Smooth muscle cell (in vitro differentiated cells): ENCODE results near the gene ACSF3. TPM values are rescaled to one million over a fixed set of nuclear protein-coding genes. Genes with fewer than 3 reads are reported as not detected.

Experiments
- DNase-seq: peaks from one replicate; lab custom pipeline; 2025; ENCODE audit not compliant: unreplicated experiment; lab: John Stamatoyannopoulos, UW
- H2AFZ ChIP-seq: fragments of 200-600 bp; sonication (generic); 2 replicates; pipeline ENCODE4 v1.6.0; 2016; ENCODE audit warnings: antibody characterized with exemption, low read depth, mild to moderate bottlenecking
- H3F3A ChIP-seq: fragments of 200-600 bp; sonication (generic); 2 replicates; pipeline ENCODE4 v1.6.0; 2017; ENCODE audit warnings: antibody characterized with exemption, low read depth
- H3K27ac ChIP-seq: fragments of 200-600 bp; sonication (generic); 2 replicates; pipeline ENCODE4 v1.5.1; 2016; ENCODE audit warnings: low read depth, mild to moderate bottlenecking
- H3K27me3 ChIP-seq: fragments of 200-600 bp; sonication (generic); 2 replicates; pipeline ENCODE4 v1.6.1; 2016; ENCODE audit warnings: low read depth, mild to moderate bottlenecking
- H3K36me3 ChIP-seq: fragments of 200-600 bp; sonication (generic); 2 replicates; pipeline ENCODE4 v1.5.1; 2016; ENCODE audit warnings: low read depth
- H3K4me1 ChIP-seq: fragments of 200-600 bp; sonication (generic); 2 replicates; pipeline ENCODE4 v1.5.1; 2016; ENCODE audit warnings: low read depth
- H3K4me2 ChIP-seq: fragments of 200-600 bp; sonication (generic); 2 replicates; pipeline ENCODE4 v1.6.0; 2016; ENCODE audit warnings: mild to moderate bottlenecking
- H3K4me3 ChIP-seq: fragments of 200-600 bp; sonication (generic); 2 replicates; pipeline ENCODE4 v1.5.1; 2016; ENCODE audit warnings: mild to moderate bottlenecking
- H3K79me2 ChIP-seq: fragments of 200-600 bp; sonication (generic); 2 replicates; pipeline ENCODE4 v1.6.0; 2016; ENCODE audit warnings: low read depth, mild to moderate bottlenecking
- H3K9ac ChIP-seq: fragments of 200-600 bp; sonication (generic); 2 replicates; pipeline ENCODE4 v1.6.0; 2016; ENCODE audit warnings: low read depth
- H3K9me3 ChIP-seq: fragments of 200-600 bp; sonication (generic); replicated peaks from 2 replicates; pipeline ENCODE4 v1.5.1; 2016; ENCODE audit warnings: low read depth
- H4K20me1 ChIP-seq: fragments of 200-600 bp; sonication (generic); 2 replicates; pipeline ENCODE4 v1.6.0; 2016; ENCODE audit warnings: low read depth
- CTCF ChIP-seq: fragments of 200-600 bp; sonication (generic); IDR thresholded peaks from 2 replicates; pipeline ENCODE4 v1.5.1; 2017; ENCODE audit warnings: borderline replicate concordance, mild to moderate bottlenecking, antibody characterized with exemption; ENCODE audit not compliant: insufficient read depth, poor library complexity, severe bottlenecking
- WGBS: methylation state at CpG from one replicate; pipeline ENCODE4 v1.1.7; 2016; ENCODE audit warnings: low lambda C conversion rate; 5-methylcytosine and 5-hydroxymethylcytosine counted together
- polyA plus RNA-seq: library from polyadenylated mRNA; unstranded; fragments of >200 nt; fragmentation: Nextera tagmentation; extraction: Ambion mirVana; gene quantifications from 2 replicates; pipeline ENCODE4 v1.2.1, GENCODE V29; 2016
- total RNA-seq: library from RNA; depleted of rRNA; stranded (reverse); fragments of >200 nt; gene quantifications from 2 replicates; pipeline ENCODE4 v1.2.3, GENCODE V29; 2014

ACSF3 gene
- total and polyA plus RNA-seq, 2 experiments from 2014 or later = 13.6 to 15.1 TPM

GRCh38 chr16:89054261-89054661 lies 39.4 kb upstream of the ACSF3 start:
- Histone ChIP-seq H2AFZ (no peak overlapping the region), H3K4me1 (no peaks in the 10 kb centered on the region), H3K4me3 (no peak overlapping the region), H3K36me3 (no peaks in the 10 kb centered on the region), H3K9ac (no peak overlapping the region), H3F3A (no peaks in the 10 kb centered on the region), H3K4me2 (no peak overlapping the region), H4K20me1 (no peaks in the 10 kb centered on the region), H3K9me3 (no peaks in the 10 kb centered on the region), H3K79me2 (no peaks in the 10 kb centered on the region), H3K27me3 (no peaks in the 10 kb centered on the region), H3K27ac (no peak overlapping the region)
- no peak for DNase-seq
- no peak for TF ChIP-seq CTCF
- WGBS = 86% methylated on average over 12 of the region's 15 CpGs

GRCh38 chr16:89054714-89055113 lies 38.9 kb upstream of the ACSF3 start:
- Histone ChIP-seq H3K27me3 (peaks cover under 1% of the 10 kb centered on the region), H3K4me2 (no peak overlapping the region), H3F3A (no peaks in the 10 kb centered on the region), H2AFZ (no peak overlapping the region), H3K9ac (no peak overlapping the region), H3K27ac (no peak overlapping the region), H4K20me1 (no peaks in the 10 kb centered on the region), H3K9me3 (no peaks in the 10 kb centered on the region), H3K4me1 (no peaks in the 10 kb centered on the region), H3K36me3 (no peaks in the 10 kb centered on the region), H3K79me2 (no peaks in the 10 kb centered on the region), H3K4me3 (no peak overlapping the region)
- DNase-seq = no peak
- no peak for TF ChIP-seq CTCF
- WGBS = 91% methylated on average over 11 of the region's 11 CpGs

GRCh38 chr16:89055313-89055712 lies 38.3 kb upstream of the ACSF3 start:
- no peaks in the 10 kb centered on the region for H3F3A ChIP-seq
- no peak for DNase-seq
- TF ChIP-seq CTCF = no peak
- no peak overlapping the region for H3K27ac ChIP-seq
- no peaks in the 10 kb centered on the region for H3K36me3 ChIP-seq
- no peak overlapping the region for H3K4me2 ChIP-seq
- H3K4me1 ChIP-seq = no peaks in the 10 kb centered on the region
- no peaks in the 10 kb centered on the region for H3K79me2 ChIP-seq
- no peaks in the 10 kb centered on the region for H3K9me3 ChIP-seq
- no peaks in the 10 kb centered on the region for H4K20me1 ChIP-seq
- H3K27me3 ChIP-seq = peaks cover 7% of the 10 kb centered on the region
- WGBS = 92% methylated on average over 15 of the region's 15 CpGs
- no peak overlapping the region for H2AFZ ChIP-seq
- no peak overlapping the region for H3K9ac ChIP-seq
- no peak overlapping the region for H3K4me3 ChIP-seq

GRCh38 chr16:89055894-89056555 lies 37.6 kb upstream of the ACSF3 start:
- Histone ChIP-seq H3K79me2 (no peaks in the 10 kb centered on the region), H3K9ac (no peak overlapping the region), H3K4me1 (no peaks in the 10 kb centered on the region), H3F3A (no peaks in the 10 kb centered on the region), H3K27me3 (peaks cover 12% of the 10 kb centered on the region), H3K4me2 (no peak overlapping the region), H2AFZ (no peak overlapping the region), H4K20me1 (no peaks in the 10 kb centered on the region), H3K4me3 (no peak overlapping the region), H3K27ac (no peak overlapping the region), H3K36me3 (no peaks in the 10 kb centered on the region), H3K9me3 (no peaks in the 10 kb centered on the region)
- no peak for DNase-seq
- TF ChIP-seq CTCF = no peak
- WGBS = 91% methylated on average over 25 of the region's 25 CpGs
